ENCODE data around the gene PPP5C.

PPP5C gene

GRCh38 chr19:46384396-46384795 is 37.5 kb downstream of the PPP5C start:
- no peak for TF ChIP-seq CTCF (IDR thresholded peaks at IDR 0.05; ENCODE audit: unreplicated experiment in 3 of 3)
- H3K36me3 Mint-ChIP-seq (ENCODE audit: low read depth), result peaks cover 90% of the 10 kb centered on the region
- no peaks in the 10 kb centered on the region for H3K27me3 Mint-ChIP-seq (ENCODE audit: low read depth)
- H3K4me1 Mint-ChIP-seq, result peaks cover 25% of the 10 kb centered on the region
- H3K9me3 Mint-ChIP-seq, result peaks cover 9% of the 10 kb centered on the region
- no peak overlapping the region for H3K4me3 Mint-ChIP-seq
- H3K27ac Mint-ChIP-seq, result no peak overlapping the region

GRCh38 chr19:46385636-46386035 is 38.7 kb downstream of the PPP5C start:
- peaks cover 16% of the 10 kb centered on the region for H3K4me1 Mint-ChIP-seq
- peaks cover 5% of the 10 kb centered on the region for H3K9me3 Mint-ChIP-seq
- H3K27ac Mint-ChIP-seq, result no peak overlapping the region
- H3K4me3 Mint-ChIP-seq, result no peak overlapping the region
- TF ChIP-seq CTCF (IDR thresholded peaks at IDR 0.05; ENCODE audit: unreplicated experiment in 3 of 3), result no peak
- no peaks in the 10 kb centered on the region for H3K27me3 Mint-ChIP-seq (ENCODE audit: low read depth)
- peaks cover 84% of the 10 kb centered on the region for H3K36me3 Mint-ChIP-seq (ENCODE audit: low read depth)

GRCh38 chr19:46386151-46386550 is 39.3 kb downstream of the PPP5C start:
- no peak overlapping the region for H3K4me3 Mint-ChIP-seq
- no peak for TF ChIP-seq CTCF (IDR thresholded peaks at IDR 0.05; ENCODE audit: unreplicated experiment in 3 of 3)
- no peaks in the 10 kb centered on the region for H3K27me3 Mint-ChIP-seq (ENCODE audit: low read depth)
- H3K9me3 Mint-ChIP-seq, result no peaks in the 10 kb centered on the region
- peaks cover 81% of the 10 kb centered on the region for H3K36me3 Mint-ChIP-seq (ENCODE audit: low read depth)
- H3K27ac Mint-ChIP-seq, result no peak overlapping the region
- H3K4me1 Mint-ChIP-seq, result peaks cover 11% of the 10 kb centered on the region

GRCh38 chr19:46386996-46387712 is 40.3 kb downstream of the PPP5C start:
- H3K9me3 Mint-ChIP-seq, result no peaks in the 10 kb centered on the region
- no peaks in the 10 kb centered on the region for H3K27me3 Mint-ChIP-seq (ENCODE audit: low read depth)
- H3K4me3 Mint-ChIP-seq, result no peak overlapping the region
- H3K4me1 Mint-ChIP-seq, result peaks cover 14% of the 10 kb centered on the region
- no peak overlapping the region for H3K27ac Mint-ChIP-seq
- no peak for TF ChIP-seq CTCF (IDR thresholded peaks at IDR 0.05; ENCODE audit: unreplicated experiment in 3 of 3)
- H3K36me3 Mint-ChIP-seq (ENCODE audit: low read depth), result peaks cover 77% of the 10 kb centered on the region

- Mint-ChIP-seq H3K9me3 (no peaks in the 10 kb centered on the region), H3K36me3 (ENCODE audit: low read depth) (peaks cover 77% of the 10 kb centered on the region), H3K27me3 (ENCODE audit: low read depth) (no peaks in the 10 kb centered on the region), H3K27ac (no peak overlapping the region), H3K4me3 (no peak overlapping the region), H3K4me1 (peaks cover 14% of the 10 kb centered on the region)
- TF ChIP-seq CTCF (IDR thresholded peaks at IDR 0.05; ENCODE audit: unreplicated experiment in 3 of 3), result no peak
These were observed 40.8 kb downstream of the PPP5C start for GRCh38 chr19:46387713-46388130.

Data from nephron (organoid).